ENCODE results near the gene MCF2L.

MCF2L gene

GRCh38 chr13:112983428-112984196, 14.6 kb downstream of the MCF2L start:
- DNase-seq (ENCODE audit: insufficient read length, low spot score) (no peak), FAIRE-seq (no peak)
- TF ChIP-seq POLR2A (IDR thresholded peaks at IDR 0.05; ENCODE audit: low read depth, low read length) (no peak), SPI1 (IDR thresholded peaks at IDR 0.05; ENCODE audit: low read depth, low read length) (no peak), PAX5 (IDR thresholded peaks at IDR 0.05; ENCODE audit: insufficient read depth, low read length, severe bottlenecking) (no peak), POU2F2 (IDR thresholded peaks at IDR 0.05; ENCODE audit: low read depth, low read length) (no peak), TAF1 (IDR thresholded peaks at IDR 0.05; ENCODE audit: low read depth, low read length) (no peak), POLR2AphosphoS5 (IDR thresholded peaks at IDR 0.05; ENCODE audit: low read depth, low read length) (no peak)

- no peak for DNase-seq (ENCODE audit: insufficient read length, low spot score)
- TF ChIP-seq POLR2A (IDR thresholded peaks at IDR 0.05; ENCODE audit: low read depth, low read length): no peak
- TF ChIP-seq SPI1 (IDR thresholded peaks at IDR 0.05; ENCODE audit: low read depth, low read length): no peak
- TF ChIP-seq PAX5 (IDR thresholded peaks at IDR 0.05; ENCODE audit: insufficient read depth, low read length, severe bottlenecking): no peak
- TF ChIP-seq POLR2AphosphoS5 (IDR thresholded peaks at IDR 0.05; ENCODE audit: low read depth, low read length): no peak
- no peak for TF ChIP-seq POU2F2 (IDR thresholded peaks at IDR 0.05; ENCODE audit: low read depth, low read length)
- no peak for TF ChIP-seq TAF1 (IDR thresholded peaks at IDR 0.05; ENCODE audit: low read depth, low read length)
- no peak for FAIRE-seq
These were observed 15.5 kb downstream of the MCF2L start for GRCh38 chr13:112984501-112984900.

GRCh38 chr13:112984954-112985802, 16.2 kb downstream of the MCF2L start:
- DNase-seq (ENCODE audit: insufficient read length, low spot score) (no peak), FAIRE-seq (no peak)
- TF ChIP-seq POLR2A (IDR thresholded peaks at IDR 0.05; ENCODE audit: low read depth, low read length) (no peak), TAF1 (IDR thresholded peaks at IDR 0.05; ENCODE audit: low read depth, low read length) (no peak), SPI1 (IDR thresholded peaks at IDR 0.05; ENCODE audit: low read depth, low read length) (no peak), POLR2AphosphoS5 (IDR thresholded peaks at IDR 0.05; ENCODE audit: low read depth, low read length) (no peak), POU2F2 (IDR thresholded peaks at IDR 0.05; ENCODE audit: low read depth, low read length) (no peak), PAX5 (IDR thresholded peaks at IDR 0.05; ENCODE audit: insufficient read depth, low read length, severe bottlenecking) (no peak)

GRCh38 chr13:112985803-112986408, 16.9 kb downstream of the MCF2L start:
- FAIRE-seq: no peak
- DNase-seq (ENCODE audit: insufficient read length, low spot score): no peak
- TF ChIP-seq TAF1 (IDR thresholded peaks at IDR 0.05; ENCODE audit: low read depth, low read length): no peak
- no peak for TF ChIP-seq POLR2AphosphoS5 (IDR thresholded peaks at IDR 0.05; ENCODE audit: low read depth, low read length)
- no peak for TF ChIP-seq POU2F2 (IDR thresholded peaks at IDR 0.05; ENCODE audit: low read depth, low read length)
- no peak for TF ChIP-seq SPI1 (IDR thresholded peaks at IDR 0.05; ENCODE audit: low read depth, low read length)
- no peak for TF ChIP-seq PAX5 (IDR thresholded peaks at IDR 0.05; ENCODE audit: insufficient read depth, low read length, severe bottlenecking)
- no peak for TF ChIP-seq POLR2A (IDR thresholded peaks at IDR 0.05; ENCODE audit: low read depth, low read length)

GRCh38 chr13:112986470-112986869, 17.5 kb downstream of the MCF2L start:
- no peak for FAIRE-seq
- TF ChIP-seq POLR2AphosphoS5 (IDR thresholded peaks at IDR 0.05; ENCODE audit: low read depth, low read length): no peak
- no peak for TF ChIP-seq SPI1 (IDR thresholded peaks at IDR 0.05; ENCODE audit: low read depth, low read length)
- TF ChIP-seq POLR2A (IDR thresholded peaks at IDR 0.05; ENCODE audit: low read depth, low read length): no peak
- TF ChIP-seq TAF1 (IDR thresholded peaks at IDR 0.05; ENCODE audit: low read depth, low read length): no peak
- TF ChIP-seq PAX5 (IDR thresholded peaks at IDR 0.05; ENCODE audit: insufficient read depth, low read length, severe bottlenecking): no peak
- no peak for TF ChIP-seq POU2F2 (IDR thresholded peaks at IDR 0.05; ENCODE audit: low read depth, low read length)
- DNase-seq (ENCODE audit: insufficient read length, low spot score): no peak

- TF ChIP-seq SPI1 (IDR thresholded peaks at IDR 0.05; ENCODE audit: low read depth, low read length) (no peak), POLR2AphosphoS5 (IDR thresholded peaks at IDR 0.05; ENCODE audit: low read depth, low read length) (no peak), POLR2A (IDR thresholded peaks at IDR 0.05; ENCODE audit: low read depth, low read length) (no peak), POU2F2 (IDR thresholded peaks at IDR 0.05; ENCODE audit: low read depth, low read length) (no peak), TAF1 (IDR thresholded peaks at IDR 0.05; ENCODE audit: low read depth, low read length) (no peak), PAX5 (IDR thresholded peaks at IDR 0.05; ENCODE audit: insufficient read depth, low read length, severe bottlenecking) (no peak)
- FAIRE-seq: no peak
- DNase-seq (ENCODE audit: insufficient read length, low spot score): no peak
These were observed 18.1 kb downstream of the MCF2L start for GRCh38 chr13:112986946-112987681.

- FAIRE-seq (no peak), DNase-seq (ENCODE audit: insufficient read length, low spot score) (no peak)
- TF ChIP-seq PAX5 (IDR thresholded peaks at IDR 0.05; ENCODE audit: insufficient read depth, low read length, severe bottlenecking) (no peak), POLR2AphosphoS5 (IDR thresholded peaks at IDR 0.05; ENCODE audit: low read depth, low read length) (no peak), POU2F2 (IDR thresholded peaks at IDR 0.05; ENCODE audit: low read depth, low read length) (no peak), TAF1 (IDR thresholded peaks at IDR 0.05; ENCODE audit: low read depth, low read length) (no peak)
These were observed 18.6 kb downstream of the MCF2L start for GRCh38 chr13:112987682-112988024.

- no peak for TF ChIP-seq TAF1 (IDR thresholded peaks at IDR 0.05; ENCODE audit: low read depth, low read length)
- no peak for TF ChIP-seq POU2F2 (IDR thresholded peaks at IDR 0.05; ENCODE audit: low read depth, low read length)
- no peak for TF ChIP-seq POLR2A (IDR thresholded peaks at IDR 0.05; ENCODE audit: low read depth, low read length)
- TF ChIP-seq SPI1 (IDR thresholded peaks at IDR 0.05; ENCODE audit: low read depth, low read length): no peak
- TF ChIP-seq PAX5 (IDR thresholded peaks at IDR 0.05; ENCODE audit: insufficient read depth, low read length, severe bottlenecking): no peak
- DNase-seq (ENCODE audit: insufficient read length, low spot score): no peak
- FAIRE-seq: no peak
These were observed 21.8 kb downstream of the MCF2L start for GRCh38 chr13:112990783-112991182.

Data from GM12891 (cell line).